T-helper 17 cell (primary cell): ENCODE measurements around the gene MFAP5. TPM values are rescaled to one million over a fixed set of nuclear protein-coding genes. Genes with fewer than 3 reads are reported as not detected.

ENCODE experiments used
- ATAC-seq: fragments of 150-1000 bp; cut with Tn5 transposase; 2 replicates; pipeline ENCODE4 v1.10.0; 2021; ENCODE audit warnings: mild to moderate bottlenecking, moderate library complexity
- DNase-seq, 3 donors: peaks; one replicate each; pipeline versions ENCODE4 v3.0.0 to v3.0.0-alpha.2; 2020 to 2021
- H3K9me3 ChIP-seq: one replicate; pipeline ENCODE4 v1.7.0; 2013; ENCODE audit warnings: low read length, mild to moderate bottlenecking; ENCODE audit not compliant: control insufficient read depth, poor library complexity, severe bottlenecking
- H3K27ac Mint-ChIP-seq: one replicate; pipeline ENCODE4 v1.8.0; 2022; ENCODE audit warnings: mild to moderate bottlenecking, moderate library complexity, mixed read lengths
- H3K27me3 Mint-ChIP-seq: one replicate; pipeline ENCODE4 v1.8.0; 2022; ENCODE audit warnings: mixed read lengths
- H3K36me3 Mint-ChIP-seq: one replicate; pipeline ENCODE4 v1.8.0; 2022; ENCODE audit warnings: low read depth, mixed read lengths
- H3K4me1 Mint-ChIP-seq: one replicate; pipeline ENCODE4 v1.8.0; 2022; ENCODE audit warnings: mild to moderate bottlenecking, mixed read lengths
- H3K4me3 Mint-ChIP-seq: one replicate; pipeline ENCODE4 v1.8.0; 2022; ENCODE audit warnings: mild to moderate bottlenecking, moderate library complexity, mixed read lengths
- total RNA-seq, 4 donors: library from RNA in 2 of 4; stranded (reverse) in 2 of 4; gene quantifications; one replicate each; pipeline ENCODE4 v1.2.3 and lab custom pipeline; 2022 to 2026

Gene MFAP5
- total RNA-seq, 2 donors from 2014 or later, result not detected

DNA sequence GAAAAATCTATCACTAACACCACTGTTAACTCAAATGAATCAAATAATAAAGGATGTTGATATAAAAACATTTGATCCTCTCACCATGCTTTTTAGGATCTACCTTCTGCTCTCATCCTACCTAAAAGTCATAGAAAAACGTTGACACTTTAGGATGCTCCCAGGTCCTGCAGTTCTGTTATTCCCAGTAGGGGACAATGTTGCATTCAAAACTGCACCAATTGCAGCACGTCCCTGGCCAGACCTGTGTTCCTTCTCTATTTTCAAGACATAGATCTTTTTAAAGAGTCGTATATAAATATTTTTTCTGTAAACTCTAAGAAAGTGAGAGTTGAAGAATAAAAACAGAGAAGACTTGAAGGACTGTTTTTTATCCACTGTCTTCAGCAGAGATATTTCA lies 58.8 kb downstream of the MFAP5 start:
- Mint-ChIP-seq H3K4me3 (no peak overlapping the region), H3K27ac (no peak overlapping the region), H3K4me1 (peaks cover 11% of the 10 kb centered on the region), H3K27me3 (peaks cover 48% of the 10 kb centered on the region), H3K36me3 (peaks cover 4% of the 10 kb centered on the region)
- no peak for ATAC-seq
- H3K9me3 ChIP-seq, result no peaks in the 10 kb centered on the region
- DNase-seq, result no peak

DNA sequence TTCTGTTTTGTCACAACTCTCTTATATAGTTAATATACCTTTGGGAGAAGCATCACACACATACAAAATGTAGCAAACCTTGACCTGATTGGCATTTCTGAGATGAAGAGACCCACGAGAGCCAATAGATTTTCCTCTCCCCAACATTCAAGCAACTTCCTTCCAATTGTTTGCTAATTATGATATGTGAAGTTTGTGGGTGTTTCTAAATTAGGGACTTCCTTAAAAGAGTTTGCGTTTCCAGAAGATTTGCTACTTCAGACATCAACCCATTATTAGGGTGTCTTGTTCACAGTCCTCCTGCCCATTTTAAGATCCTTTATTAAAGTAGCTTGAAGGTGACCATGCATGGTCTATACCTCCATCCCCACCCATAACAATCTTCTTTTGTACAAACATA lies 59.3 kb downstream of the MFAP5 start:
- Mint-ChIP-seq H3K27me3 (peaks cover 46% of the 10 kb centered on the region), H3K4me3 (no peak overlapping the region)
- ATAC-seq, result no peak

DNA sequence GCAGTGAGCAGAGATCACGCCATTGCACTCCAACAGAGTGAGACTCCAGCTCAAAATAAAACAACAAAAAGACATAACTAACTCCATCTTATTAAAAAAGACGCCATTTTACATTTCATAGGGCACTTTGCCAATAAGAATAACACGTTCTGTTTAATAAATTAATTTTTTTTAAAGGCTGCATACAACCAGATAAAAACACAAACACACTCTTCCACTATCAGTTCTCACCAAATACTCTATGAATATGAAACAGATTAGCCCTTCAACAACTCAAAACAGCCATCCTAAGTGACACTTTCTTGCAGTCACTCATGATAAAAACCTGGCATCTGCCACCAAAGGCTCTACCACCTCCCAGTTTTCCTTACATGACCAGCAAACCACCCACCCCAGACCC lies 66.1 kb downstream of the MFAP5 start:
- H3K27ac Mint-ChIP-seq, result no peak overlapping the region
- no peaks in the 10 kb centered on the region for H3K4me1 Mint-ChIP-seq
- H3K9me3 ChIP-seq, result no peaks in the 10 kb centered on the region
- ATAC-seq, result no peak
- peaks cover 13% of the 10 kb centered on the region for H3K27me3 Mint-ChIP-seq
- DNase-seq, result no peak
- H3K36me3 Mint-ChIP-seq, result no peaks in the 10 kb centered on the region
- no peak overlapping the region for H3K4me3 Mint-ChIP-seq

More for the DNA sequence above, 59.3 kb downstream of the MFAP5 start:
- peaks cover 9% of the 10 kb centered on the region for H3K4me1 Mint-ChIP-seq
- H3K36me3 Mint-ChIP-seq, result peaks cover 4% of the 10 kb centered on the region
- no peaks in the 10 kb centered on the region for H3K9me3 ChIP-seq
- no peak overlapping the region for H3K27ac Mint-ChIP-seq
- no peak for DNase-seq

Other genes starting within 250 kb of the MFAP5 start
- not detected for gene CLEC6A, start 206.9 kb downstream of the MFAP5 start, total RNA-seq
- under 1 TPM in 1 of 2 donors, not detected in 1; 0.22 TPM for gene CLEC4D, start 149.3 kb downstream of the MFAP5 start, total RNA-seq
- gene CLEC4E, start 121.9 kb downstream of the MFAP5 start, total RNA-seq, result 1 to 10 TPM in 1 of 2 donors, under 1 TPM in 1; 0.73 to 2.0 TPM
- gene AICDA, start 50.0 kb downstream of the MFAP5 start, total RNA-seq, result not detected
- 10 to 100 TPM; 15.1 to 15.2 TPM for gene RIMKLB, start 35.2 kb upstream of the MFAP5 start, total RNA-seq
- gene A2ML1, start 159.8 kb upstream of the MFAP5 start, total RNA-seq, result not detected